Progenitor cell of endocrine pancreas (in vitro differentiated cells): ENCODE results near the gene C1QTNF7. TPM values are rescaled to one million over a fixed set of nuclear protein-coding genes. Genes with fewer than 3 reads are reported as not detected.

Experiments
- DNase-seq: peaks from one replicate; pipeline ENCODE4 v3.0.0; 2021; ENCODE audit warnings: low spot score; ENCODE audit not compliant: unreplicated experiment
- H3K27ac Mint-ChIP-seq: 2 replicates; pipeline ENCODE4 v1.8.0; 2021; ENCODE audit warnings: mild to moderate bottlenecking, moderate library complexity, mixed read lengths
- H3K27me3 Mint-ChIP-seq: 2 replicates; pipeline ENCODE4 v1.8.0; 2021; ENCODE audit warnings: mixed read lengths
- H3K36me3 Mint-ChIP-seq: 2 replicates; pipeline ENCODE4 v1.8.0; 2022; ENCODE audit warnings: mixed read lengths; ENCODE audit not compliant: insufficient read depth
- H3K4me1 Mint-ChIP-seq: 2 replicates; pipeline ENCODE4 v1.8.0; 2021; ENCODE audit warnings: low read depth, mixed read lengths
- H3K4me3 Mint-ChIP-seq: 2 replicates; pipeline ENCODE4 v1.8.0; 2021; ENCODE audit warnings: low read depth, mild to moderate bottlenecking, moderate library complexity, mixed read lengths
- H3K9me3 Mint-ChIP-seq: 2 replicates; pipeline ENCODE4 v1.8.0; 2021; ENCODE audit warnings: low read depth, mixed read lengths
- total RNA-seq: library from RNA; stranded (reverse); gene quantifications from 2 replicates; pipeline ENCODE4 v1.2.1, GENCODE V29; 2021
- TF ChIP-seq, protein P1 (sequence below): fragments of 200-600 bp; sonication (generic); IDR thresholded peaks from one replicate; pipeline ENCODE4 v1.5.0; 2021; ENCODE audit warnings: antibody characterized with exemption, mild to moderate bottlenecking; ENCODE audit not compliant: unreplicated experiment

C1QTNF7 gene
- total RNA-seq, 1 donor from 2014 or later, result not detected

DNA sequence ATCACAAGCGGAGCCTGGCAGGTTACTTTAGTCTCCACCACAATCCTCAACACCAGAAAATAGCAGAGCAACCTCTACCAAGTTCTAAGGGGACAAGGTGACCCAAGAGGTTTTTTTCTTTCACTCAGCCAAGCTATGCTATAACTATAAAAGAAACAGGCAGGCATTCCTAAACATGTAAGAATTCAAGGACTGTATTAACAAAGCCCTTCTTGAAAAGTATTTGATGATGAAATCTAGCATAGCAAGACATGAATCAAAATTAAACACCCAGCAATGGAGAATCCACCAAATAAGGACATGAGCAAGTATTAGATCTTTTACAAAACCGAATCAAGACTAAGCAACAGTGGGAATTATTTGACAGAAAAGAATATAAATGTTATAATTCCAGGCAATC lies 25.7 kb upstream of the C1QTNF7 start:
- Mint-ChIP-seq H3K9me3 (no peaks in the 10 kb centered on the region), H3K36me3 (no peaks in the 10 kb centered on the region), H3K4me3 (no peak overlapping the region), H3K27ac (no peak overlapping the region), H3K27me3 (peaks cover 7% of the 10 kb centered on the region), H3K4me1 (no peaks in the 10 kb centered on the region)
- no peak for DNase-seq
- TF ChIP-seq, protein P1, sequence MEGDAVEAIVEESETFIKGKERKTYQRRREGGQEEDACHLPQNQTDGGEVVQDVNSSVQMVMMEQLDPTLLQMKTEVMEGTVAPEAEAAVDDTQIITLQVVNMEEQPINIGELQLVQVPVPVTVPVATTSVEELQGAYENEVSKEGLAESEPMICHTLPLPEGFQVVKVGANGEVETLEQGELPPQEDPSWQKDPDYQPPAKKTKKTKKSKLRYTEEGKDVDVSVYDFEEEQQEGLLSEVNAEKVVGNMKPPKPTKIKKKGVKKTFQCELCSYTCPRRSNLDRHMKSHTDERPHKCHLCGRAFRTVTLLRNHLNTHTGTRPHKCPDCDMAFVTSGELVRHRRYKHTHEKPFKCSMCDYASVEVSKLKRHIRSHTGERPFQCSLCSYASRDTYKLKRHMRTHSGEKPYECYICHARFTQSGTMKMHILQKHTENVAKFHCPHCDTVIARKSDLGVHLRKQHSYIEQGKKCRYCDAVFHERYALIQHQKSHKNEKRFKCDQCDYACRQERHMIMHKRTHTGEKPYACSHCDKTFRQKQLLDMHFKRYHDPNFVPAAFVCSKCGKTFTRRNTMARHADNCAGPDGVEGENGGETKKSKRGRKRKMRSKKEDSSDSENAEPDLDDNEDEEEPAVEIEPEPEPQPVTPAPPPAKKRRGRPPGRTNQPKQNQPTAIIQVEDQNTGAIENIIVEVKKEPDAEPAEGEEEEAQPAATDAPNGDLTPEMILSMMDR, result no peak

DNA sequence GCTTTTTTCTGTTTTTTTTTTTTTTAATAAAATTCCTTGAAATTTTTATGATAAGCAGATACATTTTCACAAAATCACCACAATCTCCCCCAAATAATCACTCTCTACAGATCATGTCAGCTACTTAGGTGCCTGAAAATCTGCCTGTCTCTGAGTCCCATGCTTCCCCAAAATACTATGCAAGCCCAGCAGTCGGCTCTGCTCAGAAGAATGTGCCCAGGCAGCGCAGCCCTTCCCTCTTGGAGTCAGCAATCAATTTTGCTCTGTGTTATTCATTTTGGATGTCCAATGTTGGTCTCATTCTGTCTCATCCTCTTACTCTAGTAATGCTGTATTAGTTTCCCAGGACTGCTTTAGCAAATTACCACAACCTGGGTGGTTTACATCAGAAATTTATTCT lies 24.9 kb upstream of the C1QTNF7 start:
- Mint-ChIP-seq H3K4me3 (no peak overlapping the region), H3K36me3 (no peaks in the 10 kb centered on the region), H3K9me3 (no peaks in the 10 kb centered on the region), H3K4me1 (no peaks in the 10 kb centered on the region), H3K27ac (no peak overlapping the region), H3K27me3 (peaks cover 7% of the 10 kb centered on the region)
- TF ChIP-seq, protein P1, result no peak
- DNase-seq, result no peak

DNA sequence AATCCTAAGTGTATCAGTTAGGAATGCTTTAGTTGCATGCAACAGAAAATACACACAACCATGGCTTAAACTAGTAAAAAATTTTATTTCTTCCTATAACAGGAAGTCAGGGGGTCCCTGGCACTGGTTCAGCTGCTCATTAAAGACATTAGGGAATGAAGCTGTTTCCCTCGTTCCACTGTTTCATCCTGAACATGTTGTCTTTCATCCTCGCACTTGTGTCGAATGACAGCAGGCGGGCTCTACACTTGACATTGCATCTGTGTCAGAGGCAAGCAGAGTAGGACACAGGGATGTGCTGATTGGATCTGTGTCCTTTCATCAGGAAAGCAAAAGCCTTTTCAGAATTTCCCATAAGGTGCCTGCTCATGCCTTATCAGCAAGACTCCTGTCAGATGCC lies 22.8 kb upstream of the C1QTNF7 start:
- Mint-ChIP-seq H3K27ac (no peak overlapping the region), H3K9me3 (no peaks in the 10 kb centered on the region), H3K36me3 (no peaks in the 10 kb centered on the region), H3K4me1 (no peaks in the 10 kb centered on the region), H3K4me3 (no peak overlapping the region), H3K27me3 (peaks cover 7% of the 10 kb centered on the region)
- DNase-seq, result no peak
- TF ChIP-seq, protein P1, result no peak

DNA sequence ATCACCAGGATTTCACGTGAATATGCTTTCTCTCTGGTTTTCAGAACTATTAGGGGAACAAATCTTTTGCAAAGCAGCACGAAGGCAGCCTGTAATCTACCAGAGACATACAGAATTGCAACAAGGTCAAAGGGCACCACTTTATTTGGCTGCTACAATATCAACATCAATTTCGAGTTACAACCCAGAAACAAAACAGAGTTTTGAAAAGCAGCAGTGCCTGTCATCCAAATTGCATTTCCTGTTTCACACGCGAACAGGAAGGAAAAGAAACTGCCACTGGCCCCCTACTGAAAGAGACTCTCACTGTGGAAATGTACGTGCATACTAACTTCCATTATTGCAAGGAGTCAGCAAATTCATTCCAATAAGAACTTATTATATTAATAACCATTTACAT lies 17.1 kb upstream of the C1QTNF7 start:
- Mint-ChIP-seq H3K4me3 (no peak overlapping the region), H3K36me3 (no peaks in the 10 kb centered on the region), H3K27ac (no peak overlapping the region), H3K9me3 (no peaks in the 10 kb centered on the region), H3K4me1 (no peaks in the 10 kb centered on the region), H3K27me3 (peaks cover 3% of the 10 kb centered on the region)
- TF ChIP-seq, protein P1, result no peak
- DNase-seq, result no peak

DNA sequence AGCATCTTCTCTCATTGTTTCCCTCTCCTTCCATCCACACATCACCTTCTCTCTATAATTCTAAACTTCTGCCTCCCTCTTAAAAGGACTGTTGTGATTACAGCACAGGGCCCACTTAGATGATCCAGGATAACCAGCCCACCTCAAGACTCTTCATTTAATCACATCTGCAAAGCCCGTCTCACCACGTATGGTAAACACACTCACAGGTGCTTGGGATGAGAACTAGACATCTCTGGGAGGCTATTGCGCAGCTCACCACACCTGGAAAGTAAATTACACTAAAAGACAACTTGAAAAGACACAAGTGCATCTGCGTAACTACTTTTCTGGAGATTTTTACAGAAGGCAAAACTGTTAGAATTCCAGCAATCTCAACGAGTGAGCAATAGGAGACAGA lies 15.4 kb upstream of the C1QTNF7 start:
- H3K36me3 Mint-ChIP-seq, result no peaks in the 10 kb centered on the region
- H3K27me3 Mint-ChIP-seq, result no peaks in the 10 kb centered on the region
- no peaks in the 10 kb centered on the region for H3K9me3 Mint-ChIP-seq
- no peak for DNase-seq
- TF ChIP-seq, protein P1, result no peak
- H3K27ac Mint-ChIP-seq, result no peak overlapping the region
- no peaks in the 10 kb centered on the region for H3K4me1 Mint-ChIP-seq
- H3K4me3 Mint-ChIP-seq, result no peak overlapping the region
